SJSA1 (cell line): ENCODE measurements around the gene CHEK2. TPM values are rescaled to one million over a fixed set of nuclear protein-coding genes. Genes with fewer than 3 reads are reported as not detected.
"Not testable (repeated sequence)": the region's sequence is repeated elsewhere in the genome, so short reads cannot be mapped to it uniquely, and the experiment has no call there.

ENCODE experiments used
- DNase-seq, 2 experiments: peaks; one replicate each; pipeline ENCODE4 v3.0.0-alpha.2; 2015 to 2020; ENCODE audit warnings: low spot score in 2 of 2, low read depth in 1 of 2
- H3K27ac ChIP-seq: fragments of 250-450 bp; sonication (Bioruptor Pico); 2 replicates; pipeline ENCODE4 v1.5.1; 2020; ENCODE audit warnings: mild to moderate bottlenecking, moderate library complexity
- H3K27me3 ChIP-seq: fragments of 250-450 bp; sonication (Bioruptor Pico); replicated peaks from 2 replicates; pipeline ENCODE4 v1.5.1; 2020; ENCODE audit warnings: mild to moderate bottlenecking, moderate library complexity
- H3K36me3 ChIP-seq: fragments of 250-450 bp; sonication (Bioruptor Pico); 2 replicates; pipeline ENCODE4 v1.5.1; 2020; ENCODE audit warnings: mild to moderate bottlenecking
- H3K4me1 ChIP-seq: fragments of 250-450 bp; sonication (Bioruptor Pico); replicated peaks from 2 replicates; pipeline ENCODE4 v1.6.1; 2021; ENCODE audit warnings: mild to moderate bottlenecking
- H3K4me3 ChIP-seq: fragments of 250-450 bp; sonication (Bioruptor Pico); 2 replicates; pipeline ENCODE4 v1.5.1; 2020; ENCODE audit warnings: mild to moderate bottlenecking
- H3K9me3 ChIP-seq: fragments of 250-450 bp; sonication (Bioruptor Pico); replicated peaks from 2 replicates; pipeline ENCODE4 v1.5.1; 2020; ENCODE audit warnings: mild to moderate bottlenecking
- total RNA-seq: library from RNA; depleted of rRNA; stranded (reverse); fragments of >200 nt; shearing (Covaris generic); gene quantifications from 2 replicates; pipeline ENCODE4 v1.2.3, GENCODE V29; 2014

CHEK2 gene
- total RNA-seq, 1 experiment from 2014 or later: 26.0 TPM

GRCh38 chr22:28703436-28703835 is 38.2 kb downstream of the CHEK2 start:
- H3K9me3 ChIP-seq: no peaks in the 10 kb centered on the region
- peaks cover 4% of the 10 kb centered on the region; the same call in 1 of the 2 replicates for H3K36me3 ChIP-seq
- no peaks in the 10 kb centered on the region for H3K27me3 ChIP-seq
- H3K4me3 ChIP-seq: no peak overlapping the region
- no peaks in the 10 kb centered on the region for H3K4me1 ChIP-seq
- no peak for DNase-seq
- H3K27ac ChIP-seq: no peak overlapping the region

GRCh38 chr22:28702891-28703290 is 38.7 kb downstream of the CHEK2 start:
- H3K27me3 ChIP-seq: no peaks in the 10 kb centered on the region
- no peaks in the 10 kb centered on the region for H3K4me1 ChIP-seq
- no peak for DNase-seq
- H3K4me3 ChIP-seq: no peak overlapping the region
- no peaks in the 10 kb centered on the region for H3K9me3 ChIP-seq
- no peak overlapping the region for H3K27ac ChIP-seq
- no peaks in the 10 kb centered on the region for H3K36me3 ChIP-seq

GRCh38 chr22:28693041-28693760 is 48.4 kb downstream of the CHEK2 start:
- not testable (repeated sequence) for H3K4me1 ChIP-seq, DNase-seq, H3K27me3 ChIP-seq, H3K4me3 ChIP-seq, H3K27ac ChIP-seq, H3K36me3 ChIP-seq, H3K9me3 ChIP-seq

- H3K27ac ChIP-seq, H3K27me3 ChIP-seq, DNase-seq, H3K9me3 ChIP-seq, H3K4me3 ChIP-seq, H3K4me1 ChIP-seq, H3K36me3 ChIP-seq: not testable (repeated sequence)
Measured at GRCh38 chr22:28689796-28690195, 51.8 kb downstream of the CHEK2 start.

- H3K4me1 ChIP-seq, H3K36me3 ChIP-seq, H3K9me3 ChIP-seq, H3K27ac ChIP-seq, DNase-seq, H3K4me3 ChIP-seq, H3K27me3 ChIP-seq: not testable (repeated sequence)
Measured at GRCh38 chr22:28682966-28683365, 58.7 kb downstream of the CHEK2 start.

- H3K9me3 ChIP-seq, H3K27me3 ChIP-seq, DNase-seq, H3K4me1 ChIP-seq, H3K4me3 ChIP-seq, H3K27ac ChIP-seq, H3K36me3 ChIP-seq: not testable (repeated sequence)
Measured at GRCh38 chr22:28680813-28681490, 60.7 kb downstream of the CHEK2 start.

GRCh38 chr22:28679611-28680287 is 61.9 kb downstream of the CHEK2 start, which contains the start of gene TTC28:
TTC28 (minus strand) TSS chr22:28679840; CDS start chr22:28679723, 117 bp downstream.
- H3K4me1 ChIP-seq, H3K36me3 ChIP-seq, H3K9me3 ChIP-seq, H3K27me3 ChIP-seq: not testable (repeated sequence)
- peak within 1 kb of the TSS; percentile 53; the same call in 1 of the 2 replicates for H3K27ac ChIP-seq
- peak within 1 kb of the TSS; percentile 66 for H3K4me3 ChIP-seq
- DNase-seq: peak; percentile 56 to 80

GRCh38 chr22:28678778-28679610 is 62.6 kb downstream of the CHEK2 start:
- not testable (repeated sequence) for H3K9me3 ChIP-seq, H3K4me1 ChIP-seq, H3K27me3 ChIP-seq, H3K36me3 ChIP-seq
- peak overlapping the region; percentile 53; the same call in 1 of the 2 replicates for H3K27ac ChIP-seq
- H3K4me3 ChIP-seq: peak overlapping the region; percentile 66
- peak; percentile 40 to 46 for DNase-seq

GRCh38 chr22:28678170-28678569 is 63.5 kb downstream of the CHEK2 start:
- peaks cover 13% of the 10 kb centered on the region; the same call in 1 of the 2 replicates for H3K4me1 ChIP-seq
- H3K27me3 ChIP-seq, H3K4me3 ChIP-seq, H3K27ac ChIP-seq, DNase-seq, H3K36me3 ChIP-seq, H3K9me3 ChIP-seq: not testable (repeated sequence)

GRCh38 chr22:28674121-28674563 is 67.5 kb downstream of the CHEK2 start:
- H3K27ac ChIP-seq: no peak overlapping the region
- H3K4me1 ChIP-seq: peaks cover 7% of the 10 kb centered on the region; the same call in 1 of the 2 replicates
- H3K4me3 ChIP-seq: no peak overlapping the region
- H3K9me3 ChIP-seq: no peaks in the 10 kb centered on the region
- H3K27me3 ChIP-seq: no peaks in the 10 kb centered on the region
- peak; percentile 55 to 89 for DNase-seq
- H3K36me3 ChIP-seq: no peaks in the 10 kb centered on the region

GRCh38 chr22:28670756-28671155 is 70.9 kb downstream of the CHEK2 start:
- H3K36me3 ChIP-seq: no peaks in the 10 kb centered on the region
- no peak overlapping the region for H3K4me3 ChIP-seq
- no peak overlapping the region for H3K27ac ChIP-seq
- H3K27me3 ChIP-seq: no peaks in the 10 kb centered on the region
- DNase-seq: no peak
- H3K9me3 ChIP-seq: no peaks in the 10 kb centered on the region
- H3K4me1 ChIP-seq: peaks cover 7% of the 10 kb centered on the region; the same call in 1 of the 2 replicates

- no peaks in the 10 kb centered on the region for H3K9me3 ChIP-seq
- H3K36me3 ChIP-seq: no peaks in the 10 kb centered on the region
- H3K4me3 ChIP-seq: no peak overlapping the region
- DNase-seq: no peak
- no peaks in the 10 kb centered on the region for H3K27me3 ChIP-seq
- H3K27ac ChIP-seq: no peak overlapping the region
- peaks cover 7% of the 10 kb centered on the region; the same call in 1 of the 2 replicates for H3K4me1 ChIP-seq
Measured at GRCh38 chr22:28670161-28670560, 71.5 kb downstream of the CHEK2 start.

GRCh38 chr22:28669387-28669786 is 72.2 kb downstream of the CHEK2 start:
- H3K9me3 ChIP-seq: no peaks in the 10 kb centered on the region
- peaks cover 5% of the 10 kb centered on the region; the same call in 1 of the 2 replicates for H3K4me1 ChIP-seq
- no peaks in the 10 kb centered on the region for H3K36me3 ChIP-seq
- no peak overlapping the region for H3K4me3 ChIP-seq
- no peaks in the 10 kb centered on the region for H3K27me3 ChIP-seq
- DNase-seq: no peak
- no peak overlapping the region for H3K27ac ChIP-seq
